GM19452 (cell line): ENCODE measurements around the gene CLCNKB.
"Not testable (repeated sequence)": the region's sequence is repeated elsewhere in the genome, so short reads cannot be mapped to it uniquely, and the experiment has no call there.

ENCODE experiments used
- ATAC-seq: cut with Tn5 transposase; IDR thresholded peaks from one replicate; pipeline ENCODE4 v1.9.1; 2021; ENCODE audit not compliant: unreplicated experiment

CLCNKB gene

DNA sequence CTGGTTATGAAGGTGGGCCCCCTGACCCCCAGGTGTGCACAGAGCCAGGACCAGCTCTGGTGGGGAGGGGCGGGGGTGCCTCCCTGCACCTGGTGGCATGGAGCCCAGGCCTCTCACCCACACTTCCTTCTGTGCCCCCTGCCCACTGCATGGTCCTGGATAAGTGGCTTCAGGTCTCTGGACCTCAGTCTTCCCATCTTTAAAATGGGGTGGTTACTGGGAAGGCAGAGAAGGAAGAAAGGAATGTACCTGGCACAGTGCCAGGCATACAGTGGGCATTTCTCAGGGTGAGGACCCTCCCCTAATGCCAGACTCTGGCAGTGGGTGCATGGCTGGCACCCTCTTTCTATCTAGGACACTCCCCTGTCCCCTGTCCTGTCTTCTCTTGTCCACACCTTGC, 14.3 kb upstream of the CLCNKB start:
- ATAC-seq, result no peak

DNA sequence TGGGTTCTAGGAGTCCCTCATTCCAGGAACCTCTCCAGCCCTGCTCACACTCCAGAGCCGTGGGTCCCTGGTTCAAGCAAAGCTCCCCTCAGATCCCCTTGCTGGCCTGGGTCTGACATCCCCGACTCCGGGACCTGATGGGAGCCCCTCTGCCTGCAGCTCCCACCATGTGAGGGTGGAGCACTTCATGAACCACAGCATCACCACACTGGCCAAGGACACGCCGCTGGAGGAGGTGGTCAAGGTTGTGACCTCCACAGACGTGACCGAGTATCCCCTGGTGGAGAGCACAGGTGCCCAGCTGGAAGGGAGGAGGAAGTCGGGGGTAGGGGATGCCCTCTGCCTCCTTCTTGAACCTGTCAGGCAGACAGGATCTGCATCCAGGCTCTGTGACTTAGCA, 12.0 kb upstream of the CLCNKB start:
- ATAC-seq, result no peak

DNA sequence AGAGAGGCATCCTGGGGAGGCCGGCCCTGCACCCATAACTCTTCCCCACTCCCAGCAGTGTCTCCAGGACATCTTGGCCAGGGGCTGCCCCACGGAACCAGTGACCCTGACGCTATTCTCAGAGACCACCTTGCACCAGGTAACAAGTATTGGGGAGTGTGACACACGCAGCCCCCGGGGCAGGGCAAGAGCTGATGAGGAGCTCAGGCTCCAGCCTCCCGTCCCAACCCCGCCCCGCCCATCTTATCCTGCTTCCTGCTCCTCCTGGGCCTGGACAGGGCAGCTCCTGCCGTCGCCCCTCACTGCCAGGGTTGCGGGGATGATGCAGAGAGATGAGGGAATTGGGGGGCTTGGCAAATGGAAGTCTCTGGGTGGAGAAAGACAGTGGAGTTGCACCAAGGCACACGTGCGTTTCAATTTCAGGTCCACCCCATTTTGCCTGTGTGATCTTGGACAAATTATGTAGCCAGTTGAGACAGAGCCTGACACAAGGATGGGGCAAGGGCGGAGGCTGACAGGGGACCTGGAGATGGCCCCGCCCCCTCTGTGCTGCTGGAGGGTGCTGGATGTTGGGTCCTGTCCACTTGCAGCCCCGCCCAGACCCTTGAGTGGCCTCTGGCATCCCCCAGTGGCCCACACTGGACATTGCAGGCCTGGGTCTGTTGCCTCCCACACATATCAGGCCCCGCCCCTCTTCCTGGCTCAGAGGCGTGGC, 11.0 kb upstream of the CLCNKB start:
- no peak for ATAC-seq

DNA sequence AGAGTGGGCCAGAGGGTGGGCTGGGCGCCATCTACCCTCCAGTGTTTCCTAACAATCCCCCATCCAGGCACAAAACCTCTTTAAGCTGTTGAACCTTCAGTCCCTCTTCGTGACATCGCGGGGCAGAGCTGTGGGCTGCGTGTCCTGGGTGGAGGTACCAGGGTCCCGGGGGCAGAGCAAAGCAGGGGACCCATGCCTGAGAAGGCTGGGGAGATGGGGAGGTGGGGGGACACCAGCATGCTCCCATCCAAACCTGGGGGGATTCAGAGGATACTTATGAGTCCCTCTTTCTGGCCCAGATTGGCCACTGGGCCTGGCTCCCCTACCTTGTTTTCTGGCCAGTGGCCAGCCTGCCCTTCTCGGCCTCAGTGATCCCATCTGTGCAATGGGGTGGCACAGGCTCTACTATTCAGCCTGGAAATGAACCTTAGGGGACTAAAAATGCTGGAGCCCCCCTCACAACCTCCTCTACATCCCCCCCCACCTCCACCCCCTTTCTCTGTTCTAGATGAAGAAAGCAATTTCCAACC, 10.4 kb upstream of the CLCNKB start:
- not testable (repeated sequence) for ATAC-seq

DNA sequence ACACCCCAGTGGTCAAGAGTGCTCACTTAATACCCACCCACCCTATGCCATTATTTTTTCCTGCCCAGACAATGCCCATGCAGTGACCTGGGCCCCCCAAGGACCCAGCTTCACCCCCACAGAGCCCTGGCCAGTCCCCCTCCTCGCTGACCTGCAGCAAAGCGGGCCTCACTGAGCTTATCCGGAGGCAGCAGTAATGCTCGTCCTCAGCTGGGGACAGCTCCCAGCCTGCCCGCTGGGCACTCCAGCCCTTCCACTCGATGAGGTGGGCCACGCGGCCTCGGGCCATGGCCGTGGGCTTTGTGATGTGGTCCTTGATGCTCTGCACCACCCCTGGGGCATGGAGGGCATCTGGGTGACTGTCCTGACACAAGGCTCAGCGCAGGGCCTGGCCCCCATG, 7.1 kb upstream of the CLCNKB start:
- ATAC-seq, result not testable (repeated sequence)

DNA sequence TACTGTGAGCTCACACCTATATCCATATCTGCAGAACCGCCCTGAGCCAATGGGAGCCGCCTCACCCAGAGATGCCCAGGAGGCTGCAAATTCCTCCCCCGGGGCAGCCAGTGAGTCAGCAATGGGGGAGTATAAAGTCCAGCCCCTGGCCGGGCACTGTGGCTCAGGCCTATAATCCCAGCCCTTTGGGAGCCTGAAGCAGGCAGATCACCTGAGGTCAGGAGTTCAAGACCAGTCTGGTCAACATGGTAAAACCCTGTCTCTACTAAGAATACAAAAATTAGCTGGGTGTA, 5.0 kb upstream of the CLCNKB start:
- ATAC-seq, result no peak

DNA sequence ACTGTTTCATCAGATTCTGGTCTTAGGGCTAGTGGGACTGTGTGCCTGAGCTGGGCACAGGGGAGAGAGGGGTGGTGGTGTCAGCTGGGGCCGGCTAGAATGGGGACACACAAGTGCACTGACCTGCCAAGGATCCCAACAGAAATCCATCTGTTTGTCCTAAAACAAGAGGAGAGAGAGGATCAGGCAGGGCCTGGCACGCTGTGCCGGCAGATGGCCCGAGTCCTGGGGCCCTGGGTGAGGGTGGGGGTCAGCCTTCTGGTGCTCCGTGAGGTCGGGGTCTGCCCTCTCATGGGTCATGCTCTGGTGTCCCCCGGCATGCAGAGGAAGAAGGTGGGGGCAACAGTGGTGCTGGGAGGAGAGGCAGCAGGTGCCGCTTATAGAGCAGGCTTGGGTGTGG, 3.7 kb upstream of the CLCNKB start:
- not testable (repeated sequence) for ATAC-seq

DNA sequence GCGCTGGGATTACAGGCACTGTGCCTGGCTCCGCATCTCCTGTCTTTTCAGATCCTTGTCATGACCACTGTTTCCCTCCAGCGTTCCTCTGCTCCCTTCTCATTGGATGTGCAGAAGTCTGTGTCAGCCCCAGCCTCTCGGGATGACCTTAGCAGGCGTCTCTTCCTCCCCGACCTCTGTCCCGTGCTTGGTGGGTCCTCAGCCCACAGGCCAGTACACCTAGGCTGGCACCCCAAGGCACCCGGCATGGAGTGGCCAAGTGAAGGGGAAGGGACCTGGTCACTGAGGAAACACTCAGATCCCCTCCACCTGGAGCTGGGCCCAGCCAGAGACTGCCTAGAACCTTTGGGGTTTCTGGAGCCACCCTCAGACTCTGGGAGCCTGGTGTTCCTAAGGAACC, 2.4 kb upstream of the CLCNKB start:
- no peak for ATAC-seq

DNA sequence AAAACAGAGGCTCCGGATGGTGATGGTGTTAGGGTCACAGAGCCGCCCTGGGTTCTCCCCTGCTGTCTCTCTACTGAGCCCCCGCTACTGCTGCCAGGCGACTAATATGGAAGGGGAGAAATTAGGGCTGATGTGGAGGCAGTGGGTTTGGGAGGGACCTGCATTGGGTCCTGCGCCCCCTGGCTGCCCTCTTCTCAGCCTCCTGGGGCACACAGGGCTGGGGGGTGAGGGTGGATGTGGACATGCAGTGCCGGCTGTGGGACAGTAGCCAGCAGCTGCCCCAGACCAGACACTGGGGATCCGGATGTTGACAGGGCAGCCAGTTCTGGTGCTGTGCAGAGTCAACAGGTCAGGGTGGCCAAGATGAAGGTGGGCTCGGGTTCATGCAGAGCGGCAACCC, 1.5 kb upstream of the CLCNKB start:
- no peak for ATAC-seq

DNA sequence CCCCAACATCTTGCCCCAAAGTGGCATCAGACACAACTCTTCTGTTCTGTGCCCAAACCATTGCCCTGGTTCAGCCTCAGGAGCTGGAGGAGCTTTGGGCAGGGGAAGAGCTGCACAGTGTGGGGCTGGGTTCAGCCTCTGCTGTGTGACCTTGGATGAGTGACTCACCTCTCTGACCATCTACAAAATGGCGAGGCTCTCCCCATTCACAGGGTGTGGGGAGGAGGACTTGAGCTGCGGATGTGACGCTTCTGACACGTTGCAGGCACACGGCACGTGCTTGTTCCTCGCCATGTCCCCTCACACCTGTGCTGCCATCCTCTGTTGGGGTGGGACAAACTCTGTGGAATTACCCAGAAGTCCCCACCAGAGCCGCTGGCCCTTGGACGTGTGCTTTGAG, 928 bp upstream of the CLCNKB start:
- not testable (repeated sequence) for ATAC-seq

DNA sequence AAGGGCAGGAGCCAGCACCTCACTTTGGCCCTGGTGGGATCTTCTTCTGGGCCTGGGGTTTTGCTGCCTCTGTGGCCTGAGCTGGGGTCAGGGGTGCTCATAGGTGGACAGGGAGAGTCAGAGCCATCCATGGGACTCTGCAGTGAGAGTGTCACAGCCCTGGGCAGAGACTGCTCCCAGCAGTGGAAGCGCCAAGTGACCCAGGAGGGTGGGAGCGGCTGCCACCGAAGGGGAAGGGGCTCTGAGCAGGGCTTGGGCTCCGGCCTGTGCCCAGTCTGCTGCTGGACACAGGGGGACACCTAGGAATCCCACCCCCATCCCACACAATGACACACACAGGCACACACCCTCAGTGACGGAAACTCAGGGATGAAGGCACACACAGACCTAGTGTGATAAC, 368 bp downstream of the CLCNKB start:
- no peak for ATAC-seq

DNA sequence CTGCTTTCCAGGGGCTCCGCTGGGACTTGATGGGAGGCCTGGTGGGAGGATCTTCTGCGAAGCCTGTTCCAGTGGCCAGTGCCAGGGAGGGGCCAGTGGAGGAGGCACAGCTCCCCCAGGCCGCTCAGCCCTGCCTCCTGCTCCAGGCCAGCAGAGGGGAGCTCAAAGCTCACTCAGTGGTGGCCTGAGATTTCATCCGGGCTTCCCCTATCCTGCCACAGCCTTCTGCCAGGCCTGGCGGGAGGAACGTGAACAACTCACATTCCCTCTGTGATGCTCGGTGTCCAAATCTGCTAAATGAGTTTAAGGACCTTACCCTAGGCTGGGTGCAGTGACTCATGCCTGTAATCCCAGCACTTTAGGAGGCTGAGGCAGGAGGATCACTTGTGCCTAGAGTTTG, 3.3 kb downstream of the CLCNKB start:
- no peak for ATAC-seq

DNA sequence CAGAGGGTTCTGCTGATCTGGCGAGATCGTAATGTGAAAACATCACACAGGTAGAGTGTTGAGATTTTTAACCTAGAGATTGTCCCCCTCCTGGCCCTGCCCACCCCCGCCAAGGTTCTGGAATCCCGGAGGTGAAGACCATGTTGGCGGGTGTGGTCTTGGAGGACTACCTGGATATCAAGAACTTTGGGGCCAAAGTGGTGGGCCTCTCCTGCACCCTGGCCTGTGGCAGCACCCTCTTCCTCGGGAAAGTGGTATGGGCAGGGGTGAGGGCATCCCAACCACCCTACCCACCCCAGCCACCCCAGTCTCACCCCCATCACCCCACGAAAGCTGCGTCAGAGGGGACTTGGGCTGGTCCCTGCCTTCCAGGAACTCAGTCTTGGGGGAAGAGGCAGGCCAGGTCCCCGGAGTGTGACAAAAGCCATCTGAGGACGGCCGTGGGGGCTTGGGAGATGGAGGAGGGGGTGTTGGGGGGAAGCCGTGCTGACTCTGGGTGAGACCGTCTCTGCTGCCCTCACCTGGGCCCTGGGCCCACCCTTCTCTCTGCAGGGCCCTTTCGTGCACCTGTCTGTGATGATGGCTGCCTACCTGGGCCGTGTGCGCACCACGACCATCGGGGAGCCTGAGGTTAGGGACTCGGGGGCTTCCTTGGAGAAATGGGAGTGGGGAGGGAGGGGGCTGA, 4.4 kb downstream of the CLCNKB start:
- no peak for ATAC-seq

DNA sequence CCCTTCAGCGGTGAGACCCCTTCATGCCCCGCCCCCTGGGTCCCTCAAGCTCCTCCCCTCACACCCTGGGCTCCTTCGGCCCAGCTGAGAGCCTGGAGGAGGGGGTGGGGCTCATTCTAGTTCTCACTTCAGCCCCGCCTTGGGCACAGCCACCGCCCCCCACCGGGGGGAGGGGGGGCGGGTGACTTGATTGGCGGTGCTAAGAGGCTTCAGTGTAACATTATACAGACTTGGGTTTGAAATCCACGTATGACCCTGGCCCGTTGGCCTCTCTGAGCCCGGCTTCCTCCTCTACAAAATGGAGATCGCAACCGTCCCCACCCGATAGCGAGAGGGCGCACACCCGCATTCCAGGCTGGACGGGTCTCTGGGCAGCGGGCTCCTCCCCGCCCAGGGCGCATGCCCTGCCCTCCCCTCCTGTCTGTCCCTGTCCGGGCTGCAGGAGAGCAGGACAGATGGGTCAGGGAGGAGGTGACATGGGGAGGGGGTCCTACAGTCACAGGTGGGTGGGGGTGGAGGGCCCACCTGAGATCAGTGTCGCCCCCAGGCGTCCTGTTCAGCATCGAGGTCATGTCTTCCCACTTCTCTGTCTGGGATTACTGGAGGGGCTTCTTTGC, 5.1 kb downstream of the CLCNKB start:
- no peak for ATAC-seq

DNA sequence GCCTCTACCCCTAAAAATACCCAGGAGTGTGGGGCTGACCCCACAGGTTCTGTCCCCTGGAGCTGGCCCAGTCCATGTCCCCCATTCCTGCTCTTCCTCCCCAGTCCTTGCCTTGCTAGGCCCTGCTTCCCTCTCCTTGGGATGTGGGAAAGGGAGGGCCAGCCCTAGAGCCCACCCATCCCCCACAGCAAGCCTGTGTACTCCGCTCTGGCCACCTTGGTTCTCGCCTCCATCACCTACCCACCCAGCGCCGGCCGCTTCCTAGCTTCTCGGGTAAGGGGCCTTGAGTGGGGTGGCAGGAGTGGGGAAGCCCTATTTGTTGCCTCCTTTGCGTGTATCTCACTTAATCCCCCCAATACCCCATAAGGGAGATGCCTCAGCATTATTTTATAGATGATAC, 6.7 kb downstream of the CLCNKB start:
- ATAC-seq, result no peak

DNA sequence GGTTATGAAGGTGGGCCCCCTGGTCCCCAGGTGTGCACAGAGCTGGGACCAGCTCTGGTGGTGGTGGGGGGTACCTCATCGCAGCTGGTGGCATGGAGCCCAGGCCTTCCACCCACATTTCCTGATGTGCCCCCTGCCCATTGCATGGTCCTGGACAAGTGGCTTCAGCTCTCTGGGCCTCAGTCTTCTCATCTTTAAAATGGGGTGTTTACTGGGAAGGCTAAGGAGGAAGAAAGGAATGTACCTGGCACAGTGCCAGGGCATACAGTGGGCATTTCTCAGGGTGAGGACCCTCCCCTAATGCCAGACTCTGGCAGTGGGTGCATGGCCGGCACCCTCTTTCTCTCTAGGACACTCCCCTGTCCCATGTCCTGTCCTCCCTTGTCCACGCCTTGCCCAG, 7.5 kb downstream of the CLCNKB start:
- ATAC-seq, result no peak

DNA sequence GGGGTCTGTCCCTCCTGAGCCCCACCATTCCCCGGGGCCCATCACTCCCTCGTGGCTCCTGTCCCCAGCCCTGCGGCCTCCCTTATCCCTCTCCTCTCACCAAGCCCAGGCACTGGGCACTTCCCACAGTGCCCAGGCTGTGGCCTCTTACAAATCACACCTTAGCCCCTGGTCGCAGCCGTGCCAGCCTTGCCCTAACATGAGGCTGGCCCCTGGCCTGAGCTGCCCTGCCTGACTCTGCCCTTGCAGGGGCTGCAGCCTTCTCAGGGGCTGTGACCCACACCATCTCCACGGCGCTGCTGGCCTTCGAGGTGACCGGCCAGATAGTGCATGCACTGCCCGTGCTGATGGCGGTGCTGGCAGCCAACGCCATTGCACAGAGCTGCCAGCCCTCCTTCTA, 8.4 kb downstream of the CLCNKB start:
- ATAC-seq, result not testable (repeated sequence)

DNA sequence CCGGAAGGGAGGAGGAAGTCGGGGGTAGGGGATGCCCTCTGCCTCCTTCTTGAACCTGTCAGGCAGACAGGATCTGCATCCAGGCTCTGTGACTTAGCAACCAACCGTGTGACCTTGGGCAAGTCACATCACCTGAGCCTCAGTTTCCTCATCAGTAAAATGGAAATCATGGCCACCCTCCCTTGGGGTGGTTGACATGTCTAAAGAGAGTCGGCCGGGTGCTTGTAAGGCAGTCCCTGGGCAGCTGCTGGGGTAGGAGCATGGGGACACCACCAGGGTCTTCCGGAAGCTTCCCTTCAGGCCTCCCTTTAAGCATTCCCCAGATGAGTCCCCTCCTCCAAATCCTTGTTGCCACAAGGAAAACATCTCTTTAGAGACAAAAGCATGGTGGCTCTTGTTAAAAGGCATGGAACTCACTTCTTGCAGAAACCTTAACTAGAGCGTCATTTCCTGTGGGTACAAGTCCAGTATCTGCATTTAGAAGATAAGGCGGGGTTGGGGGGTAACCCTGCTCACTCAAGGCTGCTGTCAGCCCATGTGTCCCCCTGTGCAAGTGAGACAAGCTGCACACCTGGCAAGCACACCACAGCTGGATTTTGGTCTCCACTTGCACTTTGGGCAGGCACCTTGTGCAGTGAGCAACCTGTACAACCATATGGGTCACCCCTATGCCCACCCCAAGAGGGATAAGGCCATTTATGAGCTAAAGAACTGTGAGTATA, 10.4 kb downstream of the CLCNKB start:
- no peak for ATAC-seq

DNA sequence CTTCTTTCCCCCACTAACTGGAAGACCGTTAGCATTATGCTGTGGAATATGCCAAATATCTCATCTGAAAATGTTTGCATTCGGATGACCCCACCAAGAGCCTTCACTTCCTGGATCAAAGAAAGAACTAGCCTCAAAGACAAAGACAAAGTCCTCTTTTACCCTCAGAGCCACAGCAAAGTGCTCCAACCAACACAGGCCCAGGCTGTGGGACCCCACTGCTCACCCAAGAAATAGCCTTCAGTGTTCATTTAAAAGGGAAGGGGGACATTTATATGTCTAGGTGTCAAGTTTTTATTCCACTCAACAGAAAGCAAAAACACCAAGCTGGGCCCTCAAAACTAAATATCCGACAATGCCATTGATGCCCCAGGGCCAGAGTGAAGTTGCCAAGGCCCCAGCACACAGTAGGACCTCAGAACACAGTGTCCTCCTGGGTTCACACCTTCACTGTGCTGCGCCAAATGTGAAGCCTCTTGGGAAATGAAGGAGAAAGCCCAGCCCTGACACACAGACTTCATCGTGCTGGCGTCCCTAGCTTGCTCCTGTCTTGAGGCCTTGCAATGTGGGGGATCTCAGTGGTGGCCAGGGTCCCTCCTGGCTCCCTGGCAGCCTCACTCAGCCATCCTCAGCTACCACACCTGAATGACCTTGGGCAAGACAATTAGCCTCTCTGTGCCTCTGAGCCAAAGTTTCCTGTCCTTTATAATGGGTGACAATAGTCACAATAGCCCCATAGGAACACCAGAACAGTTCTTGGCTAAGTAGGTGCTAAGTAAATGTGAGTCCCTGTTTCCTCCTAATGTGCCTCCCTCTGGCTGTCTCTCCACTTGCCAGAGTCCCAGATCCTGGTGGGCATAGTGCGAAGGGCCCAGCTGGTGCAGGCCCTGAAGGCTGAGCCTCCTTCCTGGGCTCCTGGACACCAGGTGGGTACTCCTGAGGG, 11.3 kb downstream of the CLCNKB start:
- ATAC-seq, result no peak

DNA sequence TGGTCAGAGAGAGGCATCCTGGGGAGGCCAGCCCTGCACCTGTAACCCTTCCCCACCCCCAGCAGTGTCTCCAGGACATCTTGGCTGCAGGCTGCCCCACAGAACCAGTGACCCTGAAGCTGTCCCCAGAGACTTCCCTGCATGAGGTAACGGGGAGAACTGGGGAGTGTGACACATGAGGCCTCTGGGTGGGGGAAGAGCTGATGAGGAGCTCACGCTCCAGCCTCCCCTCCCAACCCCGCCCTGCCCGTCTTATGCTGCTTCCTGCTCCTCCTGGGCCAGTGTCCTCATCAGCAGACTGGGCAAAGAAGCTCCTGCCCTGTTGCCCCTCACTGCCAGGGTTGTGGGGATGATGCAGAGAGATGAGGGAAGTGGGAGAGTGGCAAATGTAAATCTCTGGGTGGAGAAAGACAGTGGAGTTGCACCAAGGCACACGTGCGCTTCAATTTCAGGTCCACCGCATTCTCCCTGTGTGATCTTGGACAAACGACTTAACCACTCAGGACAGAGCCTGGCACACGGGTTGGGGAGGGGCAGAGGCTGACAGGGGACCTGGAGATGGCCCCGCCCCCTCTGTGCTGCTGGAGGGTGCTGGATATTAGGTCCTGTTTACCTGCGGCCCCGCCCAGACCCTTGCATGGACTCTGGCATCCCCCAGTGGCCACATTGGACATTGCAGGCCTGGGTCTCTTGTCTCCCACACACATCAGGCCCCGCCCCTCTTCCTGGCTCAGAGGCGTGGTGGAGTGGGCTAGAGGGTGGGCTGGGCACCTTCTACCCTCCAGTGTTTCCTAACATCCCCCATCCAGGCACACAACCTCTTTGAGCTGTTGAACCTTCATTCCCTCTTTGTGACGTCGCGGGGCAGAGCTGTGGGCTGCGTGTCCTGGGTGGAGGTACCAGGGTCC, 12.3 kb downstream of the CLCNKB start:
- ATAC-seq, result no peak
